ENCODE data around the gene MED7.

MED7 gene

GRCh38 chr5:157106630-157107461, 35.8 kb downstream of the MED7 start:
- Histone ChIP-seq H3K27me3 (ENCODE audit: insufficient read depth, insufficient read length) (no peaks in the 10 kb centered on the region), H3K4me1 (ENCODE audit: insufficient read depth, insufficient read length) (no peaks in the 10 kb centered on the region), H3K9ac (ENCODE audit: insufficient read length, low read depth) (no peak overlapping the region), H3K9me3 (ENCODE audit: insufficient read depth, low read length) (no peaks in the 10 kb centered on the region), H3K36me3 (ENCODE audit: insufficient read depth, insufficient read length, low read length) (no peaks in the 10 kb centered on the region), H3K4me3 (ENCODE audit: insufficient read length, low read depth) (no peak overlapping the region)
- DNase-seq (ENCODE audit: low read depth, low spot score) = no peak
- TF ChIP-seq YY1 (IDR thresholded peaks at IDR 0.05; ENCODE audit: insufficient read depth, insufficient read length) = no peak
- TF ChIP-seq SUZ12 (IDR thresholded peaks at IDR 0.05; ENCODE audit: extremely low read depth, insufficient read depth, insufficient read length) = no peak

GRCh38 chr5:157100140-157100679, 42.5 kb downstream of the MED7 start:
- TF ChIP-seq ZNF274 (IDR thresholded peaks at IDR 0.05; ENCODE audit: low read depth, low read length) = no peak
- TF ChIP-seq YY1 (IDR thresholded peaks at IDR 0.05; ENCODE audit: insufficient read depth, insufficient read length) = no peak
- TF ChIP-seq SUZ12 (IDR thresholded peaks at IDR 0.05; ENCODE audit: extremely low read depth, insufficient read depth, insufficient read length) = no peak

GRCh38 chr5:157088342-157088990, 54.2 kb downstream of the MED7 start:
- no peaks in the 10 kb centered on the region for H3K4me1 ChIP-seq (ENCODE audit: insufficient read depth, insufficient read length)
- no peak for TF ChIP-seq SUZ12 (IDR thresholded peaks at IDR 0.05; ENCODE audit: extremely low read depth, insufficient read depth, insufficient read length)
- TF ChIP-seq ZNF274 (IDR thresholded peaks at IDR 0.05; ENCODE audit: low read depth, low read length) = no peak
- TF ChIP-seq YY1 (IDR thresholded peaks at IDR 0.05; ENCODE audit: insufficient read depth, insufficient read length) = no peak
- no peaks in the 10 kb centered on the region for H3K9me3 ChIP-seq (ENCODE audit: insufficient read depth, low read length)
- no peaks in the 10 kb centered on the region for H3K36me3 ChIP-seq (ENCODE audit: insufficient read depth, insufficient read length, low read length)
- H3K4me3 ChIP-seq (ENCODE audit: insufficient read length, low read depth) = no peak overlapping the region
- no peaks in the 10 kb centered on the region for H3K27me3 ChIP-seq (ENCODE audit: insufficient read depth, insufficient read length)
- no peak overlapping the region for H3K9ac ChIP-seq (ENCODE audit: insufficient read length, low read depth)
- DNase-seq (ENCODE audit: low read depth, low spot score) = no peak

More at GRCh38 chr5:157100140-157100679, 42.5 kb downstream of the MED7 start:
- H3K4me3 ChIP-seq (ENCODE audit: insufficient read length, low read depth) = no peak overlapping the region
- no peak overlapping the region for H3K9ac ChIP-seq (ENCODE audit: insufficient read length, low read depth)
- H3K36me3 ChIP-seq (ENCODE audit: insufficient read depth, insufficient read length, low read length) = no peaks in the 10 kb centered on the region
- no peaks in the 10 kb centered on the region for H3K9me3 ChIP-seq (ENCODE audit: insufficient read depth, low read length)
- DNase-seq (ENCODE audit: low read depth, low spot score) = no peak
- no peaks in the 10 kb centered on the region for H3K4me1 ChIP-seq (ENCODE audit: insufficient read depth, insufficient read length)
- H3K27me3 ChIP-seq (ENCODE audit: insufficient read depth, insufficient read length) = no peaks in the 10 kb centered on the region

Measured in NT2/D1 (cell line).